NCI-H2081 (cell line): ENCODE data around the gene REEP5.

Experiments used
- DNase-seq, 2 experiments: peaks; one replicate each; lab custom pipeline; 2025; lab: John Stamatoyannopoulos, UW

The REEP5 gene

GRCh38 chr5:112844489-112844888 is 77.5 kb downstream of the REEP5 start:
- no peak for DNase-seq

GRCh38 chr5:112833971-112834370 is 88.1 kb downstream of the REEP5 start:
- DNase-seq = no peak

- no peak for DNase-seq
Measured at GRCh38 chr5:112830378-112830777, 91.6 kb downstream of the REEP5 start.
